HFFc6 (cell line): ENCODE data around the gene TBX15. TPM values are rescaled to one million over a fixed set of nuclear protein-coding genes. Genes with fewer than 3 reads are reported as not detected.

Source experiments
- DNase-seq: peaks from one replicate; pipeline ENCODE4 v3.0.0-alpha.2; 2018
- H3K27ac Mint-ChIP-seq: 2 replicates; pipeline ENCODE4 v1.8.0; 2020; ENCODE audit warnings: mild to moderate bottlenecking, mixed read lengths
- H3K27me3 Mint-ChIP-seq: 2 replicates; pipeline ENCODE4 v1.8.0; 2021; ENCODE audit warnings: mild to moderate bottlenecking, moderate library complexity, mixed read lengths; ENCODE audit not compliant: insufficient read depth
- H3K36me3 Mint-ChIP-seq: 2 replicates; pipeline ENCODE4 v1.8.0; 2021; ENCODE audit warnings: low read depth, mixed read lengths
- H3K4me1 Mint-ChIP-seq: 2 replicates; pipeline ENCODE4 v1.8.0; 2020; ENCODE audit warnings: low read depth, mixed read lengths
- H3K4me3 Mint-ChIP-seq: 2 replicates; pipeline ENCODE4 v1.8.0; 2020; ENCODE audit warnings: mild to moderate bottlenecking, moderate library complexity, mixed read lengths
- H3K9me3 Mint-ChIP-seq: 2 replicates; pipeline ENCODE4 v1.8.0; 2020; ENCODE audit warnings: mild to moderate bottlenecking, mixed read lengths
- long read RNA-seq: library from polyadenylated mRNA; unstranded; transcript quantifications from one replicate; pipeline ENCODE4 v2.0.0, GENCODE V29; 2019
- total RNA-seq, 6 experiments: library from RNA; stranded (reverse); fragmentation: NEBNext Ultra II Directional; extraction: Animal tissue kit (Norgen Biotek cat#: 25700); gene quantifications; 2 replicates in 1 of 6; 3 replicates in 5 of 6; pipeline ENCODE4 v1.2.3, GENCODE V29; 2021
- TF ChIP-seq, protein P1 (sequence below): fragments of 200-600 bp; sonication (generic); IDR thresholded peaks from 2 replicates; pipeline ENCODE4 v1.5.0; 2021; ENCODE audit warnings: antibody characterized with exemption, mild to moderate bottlenecking

The TBX15 gene
- 10 to 100 TPM in 3 of 6 experiments, 1 to 10 TPM in 3; 5.3 to 12.2 (median 10.0) TPM for total RNA-seq
- long read RNA-seq, full-length matches to known transcripts = 3 of 8 reads
- long read RNA-seq, partial matches to known transcripts = 0 of 8 reads
- long read RNA-seq, other reads (novel, unspliced or antisense) = 5 of 8 reads

DNA sequence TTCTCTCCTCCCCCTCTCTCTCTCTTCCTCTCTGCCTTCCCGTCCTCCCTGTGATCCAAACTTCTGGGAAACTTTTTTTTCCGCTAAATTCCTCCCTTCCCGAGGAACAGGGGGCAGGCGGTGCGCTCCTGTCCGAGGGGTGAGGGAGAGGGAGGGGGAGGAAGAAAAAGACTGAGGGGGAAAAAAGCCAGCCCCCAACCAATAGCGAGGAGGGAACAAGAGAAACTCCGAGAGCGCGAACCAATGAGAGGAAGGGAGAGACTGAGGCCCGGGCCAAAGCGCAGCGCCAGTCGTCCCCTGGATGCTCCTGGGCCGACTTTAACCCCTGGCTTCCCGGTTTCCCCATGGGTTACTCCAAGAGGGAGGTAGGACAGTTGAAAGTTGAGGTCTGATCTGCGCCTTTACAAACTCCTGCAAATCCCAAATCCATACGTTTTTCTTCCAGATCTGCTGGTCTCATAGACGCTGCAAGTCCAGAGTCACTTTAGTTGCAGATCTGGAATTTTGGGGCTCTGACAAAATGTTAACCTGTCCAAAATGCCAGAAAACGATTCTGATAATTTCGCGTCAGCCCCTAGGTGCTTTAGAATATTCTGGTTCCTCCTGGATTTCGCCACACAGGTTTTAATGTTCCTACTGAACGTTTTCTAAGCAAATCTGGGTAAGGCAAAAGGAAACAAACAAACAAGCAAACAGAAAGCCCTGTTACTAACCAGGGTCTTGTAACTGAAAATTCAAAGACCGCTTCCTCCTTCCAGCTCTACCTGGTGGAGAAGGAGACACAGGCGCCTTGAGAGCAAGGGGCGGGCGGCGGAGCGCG lies at the start of gene TBX15:
TBX15 (minus strand) TSS at position 158 of the 820 bp plus-strand sequence. CDS start 548 bp downstream, outside the sequence.
- peaks cover 6% of the 10 kb centered on the region; the same call in 1 of the 2 replicates for H3K9me3 Mint-ChIP-seq

DNA sequence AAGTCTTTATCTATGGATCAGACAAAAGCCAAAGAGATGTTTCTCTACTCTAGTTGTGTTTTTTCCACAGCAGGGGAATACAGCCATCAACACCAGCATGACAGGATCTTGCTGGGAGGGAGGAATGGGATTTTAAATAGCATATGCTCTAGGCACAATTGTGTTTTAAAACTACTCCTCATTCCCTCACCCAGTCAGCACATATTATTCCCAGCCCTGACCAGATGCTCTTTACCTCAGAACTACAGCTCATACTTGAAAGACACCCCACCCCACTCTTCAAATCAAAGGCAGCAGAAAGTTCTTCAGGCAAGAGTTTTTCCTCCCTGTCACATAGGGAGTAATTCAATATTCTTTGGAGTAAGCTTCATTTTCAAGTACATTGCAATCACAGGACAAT lies 46.2 kb upstream of the TBX15 start:
- DNase-seq = no peak
- peaks cover 7% of the 10 kb centered on the region; the same call in 1 of the 2 replicates for H3K36me3 Mint-ChIP-seq
- no peaks in the 10 kb centered on the region for H3K9me3 Mint-ChIP-seq
- no peaks in the 10 kb centered on the region for H3K4me1 Mint-ChIP-seq
- H3K27me3 Mint-ChIP-seq = no peaks in the 10 kb centered on the region
- no peak overlapping the region for H3K4me3 Mint-ChIP-seq
- H3K27ac Mint-ChIP-seq = no peak overlapping the region
- TF ChIP-seq, protein P1, sequence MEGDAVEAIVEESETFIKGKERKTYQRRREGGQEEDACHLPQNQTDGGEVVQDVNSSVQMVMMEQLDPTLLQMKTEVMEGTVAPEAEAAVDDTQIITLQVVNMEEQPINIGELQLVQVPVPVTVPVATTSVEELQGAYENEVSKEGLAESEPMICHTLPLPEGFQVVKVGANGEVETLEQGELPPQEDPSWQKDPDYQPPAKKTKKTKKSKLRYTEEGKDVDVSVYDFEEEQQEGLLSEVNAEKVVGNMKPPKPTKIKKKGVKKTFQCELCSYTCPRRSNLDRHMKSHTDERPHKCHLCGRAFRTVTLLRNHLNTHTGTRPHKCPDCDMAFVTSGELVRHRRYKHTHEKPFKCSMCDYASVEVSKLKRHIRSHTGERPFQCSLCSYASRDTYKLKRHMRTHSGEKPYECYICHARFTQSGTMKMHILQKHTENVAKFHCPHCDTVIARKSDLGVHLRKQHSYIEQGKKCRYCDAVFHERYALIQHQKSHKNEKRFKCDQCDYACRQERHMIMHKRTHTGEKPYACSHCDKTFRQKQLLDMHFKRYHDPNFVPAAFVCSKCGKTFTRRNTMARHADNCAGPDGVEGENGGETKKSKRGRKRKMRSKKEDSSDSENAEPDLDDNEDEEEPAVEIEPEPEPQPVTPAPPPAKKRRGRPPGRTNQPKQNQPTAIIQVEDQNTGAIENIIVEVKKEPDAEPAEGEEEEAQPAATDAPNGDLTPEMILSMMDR = no peak

More for the DNA sequence above, at the start of gene TBX15:
- peak within 1 kb of the TSS; percentile 98 for H3K4me3 Mint-ChIP-seq
- DNase-seq = no peak
- H3K27me3 Mint-ChIP-seq = peaks cover 14% of the 10 kb centered on the region
- H3K4me1 Mint-ChIP-seq = peaks cover 45% of the 10 kb centered on the region
- peak within 1 kb of the TSS; percentile 96 for H3K27ac Mint-ChIP-seq
- TF ChIP-seq, protein P1 = no peak
- peaks cover 15% of the 10 kb centered on the region for H3K36me3 Mint-ChIP-seq

DNA sequence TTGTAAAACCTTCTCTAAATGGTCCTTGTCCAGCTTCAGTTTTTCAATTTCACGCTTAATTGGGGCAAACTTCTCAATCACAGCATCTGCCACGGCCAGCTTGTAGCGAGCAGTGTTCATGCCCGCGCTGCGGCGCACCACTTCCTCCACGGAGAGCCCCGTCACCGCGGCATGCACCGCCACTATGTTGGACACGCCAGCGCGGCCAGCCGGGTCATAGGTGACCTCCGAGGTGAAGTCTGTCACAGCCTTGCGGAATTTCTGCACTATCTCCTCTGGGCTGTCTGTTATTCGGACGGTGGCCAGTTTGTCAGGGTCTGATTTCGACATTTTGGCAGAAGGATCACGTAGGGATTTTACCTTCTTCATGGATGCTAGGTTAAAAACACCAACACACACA lies 44.8 kb upstream of the TBX15 start:
- peaks cover 7% of the 10 kb centered on the region; the same call in 1 of the 2 replicates for H3K36me3 Mint-ChIP-seq
- H3K4me3 Mint-ChIP-seq = no peak overlapping the region
- TF ChIP-seq, protein P1 = no peak
- no peaks in the 10 kb centered on the region for H3K27me3 Mint-ChIP-seq
- no peak for DNase-seq
- no peak overlapping the region for H3K27ac Mint-ChIP-seq
- no peaks in the 10 kb centered on the region for H3K9me3 Mint-ChIP-seq
- H3K4me1 Mint-ChIP-seq = peaks cover 4% of the 10 kb centered on the region

DNA sequence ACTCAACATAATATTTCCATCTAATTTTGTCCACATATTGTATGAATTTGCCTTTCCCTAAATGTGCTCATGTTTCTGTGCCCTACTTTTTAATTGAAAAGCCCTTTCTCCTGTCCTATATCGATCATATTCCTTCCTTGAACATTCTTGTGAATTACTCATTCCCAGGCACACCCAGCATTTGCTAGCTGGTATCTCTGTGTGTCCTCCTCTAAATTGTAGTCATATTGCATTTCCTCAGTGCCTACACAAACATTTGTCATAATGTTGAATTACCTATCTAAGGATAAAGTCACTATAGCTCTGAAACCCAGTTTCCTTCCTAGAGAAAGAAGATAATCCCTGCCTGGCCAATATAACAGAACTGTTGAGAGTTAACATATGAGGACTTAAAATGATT lies 39.6 kb upstream of the TBX15 start:
- Mint-ChIP-seq H3K27me3 (no peaks in the 10 kb centered on the region), H3K9me3 (peaks cover 4% of the 10 kb centered on the region; the same call in 1 of the 2 replicates), H3K36me3 (peaks cover 7% of the 10 kb centered on the region; the same call in 1 of the 2 replicates), H3K4me3 (no peak overlapping the region), H3K27ac (no peak overlapping the region), H3K4me1 (peaks cover 9% of the 10 kb centered on the region)
- DNase-seq = no peak
- TF ChIP-seq, protein P1 = no peak

DNA sequence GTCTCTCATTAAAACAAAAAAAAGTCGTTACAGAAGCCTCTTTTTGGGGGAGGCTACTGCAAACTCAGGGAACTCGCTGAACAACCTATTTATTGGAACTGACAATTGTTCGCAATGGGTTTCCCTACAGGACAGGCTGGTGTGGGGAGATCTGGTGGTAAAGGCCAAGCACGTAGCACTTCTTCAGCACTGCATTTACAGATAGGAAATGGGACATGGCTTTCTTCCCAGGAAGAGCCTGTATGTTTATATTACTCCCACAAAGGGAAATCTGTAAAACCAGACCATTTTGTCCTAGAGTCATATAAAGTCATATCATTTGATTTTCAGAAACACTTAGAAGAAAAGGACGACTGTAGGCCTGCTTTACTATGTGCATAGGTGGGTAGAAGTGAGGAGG lies 38.8 kb upstream of the TBX15 start:
- TF ChIP-seq, protein P1 = no peak
- DNase-seq = no peak
- H3K4me3 Mint-ChIP-seq = no peak overlapping the region
- H3K36me3 Mint-ChIP-seq = peaks cover 9% of the 10 kb centered on the region; the same call in 1 of the 2 replicates
- H3K27ac Mint-ChIP-seq = no peak overlapping the region
- peaks cover 9% of the 10 kb centered on the region for H3K4me1 Mint-ChIP-seq
- no peaks in the 10 kb centered on the region for H3K27me3 Mint-ChIP-seq
- peaks cover 4% of the 10 kb centered on the region; the same call in 1 of the 2 replicates for H3K9me3 Mint-ChIP-seq
